Pulmonary artery endothelial cell (primary cell): ENCODE data around the gene TSHZ1. TPM values are rescaled to one million over a fixed set of nuclear protein-coding genes. Genes with fewer than 3 reads are reported as not detected.

ENCODE experiments used
- DNase-seq: peaks from one replicate; pipeline ENCODE4 v3.0.0-alpha.2; 2011; ENCODE audit warnings: low read depth, low spot score
- total RNA-seq: library from RNA; depleted of rRNA; stranded (reverse); fragments of >200 nt; gene quantifications from 2 replicates; pipeline ENCODE4 v1.2.3, GENCODE V29; 2014

TSHZ1 gene
- total RNA-seq, 1 donor from 2014 or later: 3.7 TPM

GRCh38 chr18:75220551-75221355, 10.2 kb downstream of the TSHZ1 start:
- DNase-seq: no peak

- no peak for DNase-seq
Observed at GRCh38 chr18:75221397-75221796, 10.8 kb downstream of the TSHZ1 start.

- no peak for DNase-seq
Observed at GRCh38 chr18:75221897-75222296, 11.3 kb downstream of the TSHZ1 start.

- DNase-seq: no peak
Observed at GRCh38 chr18:75222407-75222806, 11.8 kb downstream of the TSHZ1 start.

- DNase-seq: no peak
Observed at GRCh38 chr18:75223687-75224347, 13.2 kb downstream of the TSHZ1 start.

GRCh38 chr18:75226286-75226955, 15.8 kb downstream of the TSHZ1 start:
- no peak for DNase-seq

- DNase-seq: no peak
Observed at GRCh38 chr18:75226956-75227316, 16.3 kb downstream of the TSHZ1 start.

GRCh38 chr18:75227535-75228296, 17.1 kb downstream of the TSHZ1 start:
- DNase-seq: no peak

GRCh38 chr18:75228967-75229366, 18.4 kb downstream of the TSHZ1 start:
- no peak for DNase-seq

- DNase-seq: no peak
Observed at GRCh38 chr18:75229437-75229836, 18.8 kb downstream of the TSHZ1 start.

GRCh38 chr18:75230163-75231052, 19.8 kb downstream of the TSHZ1 start:
- DNase-seq: no peak

GRCh38 chr18:75231053-75231406, 20.4 kb downstream of the TSHZ1 start:
- no peak for DNase-seq

GRCh38 chr18:75234901-75235300, 24.3 kb downstream of the TSHZ1 start:
- DNase-seq: no peak

GRCh38 chr18:75235896-75236295, 25.3 kb downstream of the TSHZ1 start:
- DNase-seq: no peak

- no peak for DNase-seq
Observed at GRCh38 chr18:75238100-75238499, 27.5 kb downstream of the TSHZ1 start.

- DNase-seq: no peak
Observed at GRCh38 chr18:75238786-75239185, 28.2 kb downstream of the TSHZ1 start.

GRCh38 chr18:75240433-75240832, 29.8 kb downstream of the TSHZ1 start:
- DNase-seq: no peak

- DNase-seq: no peak
Observed at GRCh38 chr18:75241705-75242104, 31.1 kb downstream of the TSHZ1 start.

- no peak for DNase-seq
Observed at GRCh38 chr18:75244351-75245313, 34.0 kb downstream of the TSHZ1 start.
